Measurements from ENCODE around the gene ADAM12. TPM values are rescaled to one million over a fixed set of nuclear protein-coding genes. Genes with fewer than 3 reads are reported as not detected.

The ADAM12 gene
- total RNA-seq, 1 donor from 2014 or later = 5.8 TPM

- intact Hi-C loops (cut with DNase I) = no loop called here
- no peak for DNase-seq (ENCODE audit: low spot score)
- no peak for ATAC-seq
Measured at GRCh38 chr10:125964558-125964957, 423.7 kb downstream of the ADAM12 start.

Measured in sciatic nerve (tissue), 2 donors.